Suprapubic skin (tissue), 4 donors: Measurements from ENCODE around the gene CTDSP2. TPM values are rescaled to one million over a fixed set of nuclear protein-coding genes. Genes with fewer than 3 reads are reported as not detected.

Source experiments
- DNase-seq, 2 donors: peaks; one replicate each; pipeline ENCODE4 v3.0.0-alpha.2; 2019; ENCODE audit warnings: low spot score in 2 of 2
- H3K27ac ChIP-seq: fragments of 200-600 bp; sonication (generic); one replicate; pipeline ENCODE4 v1.5.1; 2019
- H3K27me3 ChIP-seq: fragments of 200-600 bp; sonication (generic); one replicate; pipeline ENCODE4 v1.5.1; 2019
- H3K36me3 ChIP-seq: fragments of 200-600 bp; sonication (generic); one replicate; pipeline ENCODE4 v1.5.1; 2019
- H3K4me1 ChIP-seq: fragments of 200-600 bp; sonication (generic); one replicate; pipeline ENCODE4 v1.5.1; 2019
- H3K4me3 ChIP-seq: fragments of 200-600 bp; sonication (generic); one replicate; pipeline ENCODE4 v1.5.1; 2019; ENCODE audit warnings: mild to moderate bottlenecking
- H3K9me3 ChIP-seq: fragments of 200-600 bp; sonication (generic); one replicate; pipeline ENCODE4 v1.5.1; 2019
- EP300 ChIP-seq: sonication (generic); formaldehyde crosslinking; IDR thresholded peaks from one replicate; pipeline ENCODE4 v1.6.1; 2017; ENCODE audit warnings: antibody characterized with exemption
- POLR2A ChIP-seq, 2 donors: fragments of 450-650 bp; IDR thresholded peaks; one replicate each; pipeline ENCODE4 v1.6.1; 2017; ENCODE audit warnings: antibody characterized with exemption in 2 of 2, mild to moderate bottlenecking in 2 of 2, moderate library complexity in 2 of 2
- POLR2AphosphoS5 ChIP-seq, 3 donors: sonication (generic); formaldehyde crosslinking; IDR thresholded peaks; one replicate each; pipeline ENCODE4 v1.6.1; 2017; ENCODE audit warnings: antibody characterized with exemption in 3 of 3
- WGBS: methylation state at CpG from one replicate; pipeline ENCODE4 v1.1.5; 2018; 5-methylcytosine and 5-hydroxymethylcytosine counted together
- total RNA-seq, 4 donors: library from RNA; depleted of rRNA; stranded (reverse); fragments of >200 nt; gene quantifications; one replicate each; pipeline ENCODE4 v1.1.0, GENCODE V29; 2016
- TF ChIP-seq, protein P1 (sequence below), 2 donors: fragments of 200-600 bp in 1 of 2; fragments of 450-650 bp in 1 of 2; sonication (generic) in 1 of 2; IDR thresholded peaks; one replicate each; pipeline ENCODE4 v1.5.1; 2016 to 2019; ENCODE audit warnings: antibody characterized with exemption in 2 of 2, mild to moderate bottlenecking in 1 of 2, moderate library complexity in 1 of 2

The CTDSP2 gene
- total RNA-seq, 4 donors from 2014 or later: 147 to 240 (median 215) TPM

DNA sequence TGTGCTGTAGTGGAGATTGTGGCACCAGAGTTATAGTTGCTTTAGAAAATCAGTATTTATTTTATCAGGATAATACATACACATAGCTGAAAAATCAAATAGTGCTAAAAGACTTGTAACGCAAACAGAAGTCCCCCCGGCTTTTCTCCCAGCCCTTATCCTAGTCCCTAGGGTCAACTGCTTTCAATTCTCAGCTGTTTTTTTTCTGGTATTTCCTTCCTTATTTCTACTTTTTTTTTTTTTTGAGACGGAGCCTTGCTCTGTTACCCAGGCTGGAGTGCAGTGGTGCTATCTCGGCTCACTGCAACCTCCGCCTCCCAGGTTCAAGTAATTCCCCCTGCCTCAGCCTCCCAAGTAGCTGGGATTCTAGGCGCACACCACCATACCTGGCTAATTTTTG lies 8.4 kb upstream of the CTDSP2 start:
- no peak overlapping the region for H3K4me3 ChIP-seq
- H3K9me3 ChIP-seq: no peaks in the 10 kb centered on the region
- no peak for DNase-seq
- H3K27ac ChIP-seq: no peak overlapping the region
- no peak for TF ChIP-seq POLR2A (IDR thresholded peaks at IDR 0.05)
- no peak for TF ChIP-seq EP300
- TF ChIP-seq, protein P1, sequence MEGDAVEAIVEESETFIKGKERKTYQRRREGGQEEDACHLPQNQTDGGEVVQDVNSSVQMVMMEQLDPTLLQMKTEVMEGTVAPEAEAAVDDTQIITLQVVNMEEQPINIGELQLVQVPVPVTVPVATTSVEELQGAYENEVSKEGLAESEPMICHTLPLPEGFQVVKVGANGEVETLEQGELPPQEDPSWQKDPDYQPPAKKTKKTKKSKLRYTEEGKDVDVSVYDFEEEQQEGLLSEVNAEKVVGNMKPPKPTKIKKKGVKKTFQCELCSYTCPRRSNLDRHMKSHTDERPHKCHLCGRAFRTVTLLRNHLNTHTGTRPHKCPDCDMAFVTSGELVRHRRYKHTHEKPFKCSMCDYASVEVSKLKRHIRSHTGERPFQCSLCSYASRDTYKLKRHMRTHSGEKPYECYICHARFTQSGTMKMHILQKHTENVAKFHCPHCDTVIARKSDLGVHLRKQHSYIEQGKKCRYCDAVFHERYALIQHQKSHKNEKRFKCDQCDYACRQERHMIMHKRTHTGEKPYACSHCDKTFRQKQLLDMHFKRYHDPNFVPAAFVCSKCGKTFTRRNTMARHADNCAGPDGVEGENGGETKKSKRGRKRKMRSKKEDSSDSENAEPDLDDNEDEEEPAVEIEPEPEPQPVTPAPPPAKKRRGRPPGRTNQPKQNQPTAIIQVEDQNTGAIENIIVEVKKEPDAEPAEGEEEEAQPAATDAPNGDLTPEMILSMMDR (IDR thresholded peaks at IDR 0.05): no peak
- no peak for TF ChIP-seq POLR2AphosphoS5 (IDR thresholded peaks at IDR 0.05)
- WGBS: 76% methylated on average over 6 of the region's 6 CpGs
- H3K36me3 ChIP-seq: no peaks in the 10 kb centered on the region
- no peaks in the 10 kb centered on the region for H3K27me3 ChIP-seq
- H3K4me1 ChIP-seq: peaks cover 21% of the 10 kb centered on the region

DNA sequence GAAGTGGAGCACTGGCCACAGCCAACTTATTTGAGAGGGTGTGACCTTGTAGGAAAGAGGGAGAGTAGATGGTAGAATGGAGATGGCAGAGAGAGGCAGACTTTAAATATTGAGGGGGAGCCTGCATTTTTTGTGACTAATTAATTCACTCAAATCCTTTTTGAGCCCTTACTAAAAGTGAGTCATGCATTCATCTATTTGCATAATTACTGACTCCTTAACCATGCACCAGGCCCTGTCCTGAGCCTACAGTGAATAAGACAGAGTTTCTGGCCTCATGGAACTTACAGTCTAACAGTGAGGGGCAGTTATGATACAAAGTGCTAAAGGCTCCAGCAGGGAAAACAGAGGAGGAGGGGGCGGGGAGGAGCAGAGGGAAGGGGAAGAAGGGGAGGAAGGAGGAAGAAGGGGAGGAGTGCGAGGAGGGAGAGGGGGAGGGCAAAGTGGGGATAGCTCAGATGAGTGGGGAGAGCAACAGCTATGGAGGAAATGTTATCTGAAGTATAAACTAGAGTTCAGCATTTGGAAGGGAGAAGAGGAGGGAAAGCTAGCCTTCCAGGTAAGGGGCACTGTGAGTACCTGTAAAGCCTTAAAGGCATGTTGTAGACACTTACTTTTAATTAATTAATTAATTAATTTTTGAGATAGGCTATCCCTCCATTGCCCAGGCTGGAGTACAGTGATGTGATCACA lies 7.5 kb upstream of the CTDSP2 start:
- 88% methylated on average over 2 of the region's 2 CpGs for WGBS
- DNase-seq: no peak
- TF ChIP-seq POLR2A (IDR thresholded peaks at IDR 0.05) (no peak), POLR2AphosphoS5 (IDR thresholded peaks at IDR 0.05) (no peak), EP300 (no peak)
- TF ChIP-seq, protein P1 (IDR thresholded peaks at IDR 0.05): no peak
- Histone ChIP-seq H3K4me1 (peaks cover 21% of the 10 kb centered on the region), H3K36me3 (no peaks in the 10 kb centered on the region), H3K27me3 (no peaks in the 10 kb centered on the region), H3K27ac (no peak overlapping the region), H3K9me3 (no peaks in the 10 kb centered on the region), H3K4me3 (no peak overlapping the region)

DNA sequence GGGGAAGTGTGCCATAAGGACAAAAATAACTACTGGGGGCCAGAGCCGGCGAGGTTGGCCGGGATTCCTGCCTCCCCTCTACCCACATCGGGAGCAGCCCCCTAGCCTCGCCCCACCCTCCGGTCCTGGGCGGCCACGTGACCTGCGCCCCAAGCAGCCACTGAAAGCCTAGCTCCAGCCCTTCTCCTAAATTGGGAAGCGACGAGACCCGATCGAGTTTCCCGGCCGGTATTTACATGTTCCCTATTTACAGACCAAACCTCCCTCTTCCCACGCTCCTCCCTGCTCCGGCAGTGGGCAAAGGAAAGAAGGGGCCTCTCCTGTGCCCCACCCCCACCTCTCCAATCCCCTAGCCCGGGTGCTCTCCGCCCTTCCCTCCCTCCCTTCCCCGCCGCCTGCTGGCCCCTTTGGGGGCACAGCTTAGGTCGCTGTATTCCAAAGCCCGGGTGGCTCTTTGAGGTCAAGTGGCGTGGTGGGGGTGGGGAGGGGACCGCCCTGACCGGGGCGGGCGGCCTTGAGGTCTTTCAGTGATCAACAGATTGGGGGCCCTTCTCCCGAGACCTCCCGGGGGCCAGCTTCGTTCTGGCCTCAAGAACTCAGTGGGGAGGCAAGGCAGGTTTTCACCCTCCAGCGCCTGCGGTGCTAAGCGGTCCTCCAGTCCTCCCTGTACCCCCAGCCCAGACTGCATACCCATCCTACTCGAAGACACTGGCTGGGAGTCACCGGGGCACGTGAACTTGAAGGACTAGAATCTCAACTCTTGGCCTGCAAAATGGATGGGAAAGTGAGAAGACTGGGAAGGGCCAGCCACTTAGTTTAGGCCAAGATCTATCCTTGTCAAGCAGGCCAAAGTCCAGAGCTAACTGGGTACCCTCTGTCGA lies 6.3 kb upstream of the CTDSP2 start:
- TF ChIP-seq POLR2A (IDR thresholded peaks at IDR 0.05): no peak
- H3K27ac ChIP-seq: peak overlapping the region; percentile 69
- DNase-seq: peak in 1 of 2 donors; percentile 85
- H3K4me1 ChIP-seq: peaks cover 24% of the 10 kb centered on the region
- H3K4me3 ChIP-seq: peak overlapping the region; percentile 39
- no peaks in the 10 kb centered on the region for H3K9me3 ChIP-seq
- WGBS: 25% methylated on average over 21 of the region's 38 CpGs
- H3K36me3 ChIP-seq: no peaks in the 10 kb centered on the region
- H3K27me3 ChIP-seq: no peaks in the 10 kb centered on the region

DNA sequence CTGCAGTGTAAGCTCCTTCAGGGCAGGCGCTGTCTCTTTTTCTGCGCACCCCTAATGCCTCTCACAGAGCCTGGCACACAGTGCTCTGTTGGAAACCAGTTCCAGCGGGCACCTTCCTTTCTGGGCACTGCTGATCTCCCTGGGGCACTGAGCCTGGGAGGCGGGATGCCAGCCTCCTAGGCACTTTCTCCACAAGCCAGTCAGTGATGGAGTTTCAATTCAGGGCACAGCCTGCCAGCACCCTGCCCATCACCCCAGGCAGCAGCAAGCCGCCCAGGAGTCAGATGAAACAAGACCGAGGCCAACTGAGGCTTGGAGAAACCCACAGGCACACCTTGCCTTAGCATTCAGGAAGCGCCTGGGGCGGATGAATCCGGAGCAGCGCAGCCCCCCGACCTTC lies 5.7 kb upstream of the CTDSP2 start:
- H3K4me1 ChIP-seq: peaks cover 29% of the 10 kb centered on the region
- peak overlapping the region; percentile 47 for H3K27ac ChIP-seq
- no peak for DNase-seq
- H3K9me3 ChIP-seq: no peaks in the 10 kb centered on the region
- TF ChIP-seq, protein P1 (IDR thresholded peaks at IDR 0.05): no peak
- TF ChIP-seq POLR2A (IDR thresholded peaks at IDR 0.05) (no peak), POLR2AphosphoS5 (IDR thresholded peaks at IDR 0.05) (no peak), EP300 (no peak)
- no peaks in the 10 kb centered on the region for H3K36me3 ChIP-seq
- no peaks in the 10 kb centered on the region for H3K27me3 ChIP-seq
- H3K4me3 ChIP-seq: peak overlapping the region; percentile 39
- 49% methylated on average over 4 of the region's 11 CpGs for WGBS

DNA sequence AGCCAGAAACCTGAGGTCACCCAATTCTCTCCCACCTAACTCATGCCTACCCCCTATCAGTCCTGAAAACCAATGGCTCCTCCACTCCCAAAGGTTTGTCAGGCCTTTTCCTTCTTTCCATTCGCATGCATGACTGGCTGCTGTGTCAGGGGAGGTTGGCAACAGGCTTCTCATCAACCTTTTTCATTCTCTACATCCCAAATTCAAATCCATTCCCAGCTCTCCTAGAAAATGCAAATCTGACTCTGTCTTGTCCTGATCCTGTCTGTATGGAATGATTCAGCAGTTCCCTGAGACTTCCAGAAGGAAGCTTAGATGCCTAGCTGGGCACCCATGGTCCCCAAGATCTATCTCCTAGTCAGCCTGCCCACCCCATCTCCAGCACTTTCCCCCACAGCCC lies 5.0 kb upstream of the CTDSP2 start:
- H3K4me1 ChIP-seq: peaks cover 31% of the 10 kb centered on the region
- no peaks in the 10 kb centered on the region for H3K27me3 ChIP-seq
- TF ChIP-seq EP300 (no peak), POLR2A (IDR thresholded peaks at IDR 0.05) (no peak), POLR2AphosphoS5 (IDR thresholded peaks at IDR 0.05) (no peak)
- TF ChIP-seq, protein P1 (IDR thresholded peaks at IDR 0.05): no peak
- no peak overlapping the region for H3K4me3 ChIP-seq
- no peak for DNase-seq
- no peaks in the 10 kb centered on the region for H3K36me3 ChIP-seq
- H3K9me3 ChIP-seq: no peaks in the 10 kb centered on the region
- no peak overlapping the region for H3K27ac ChIP-seq
- 92% methylated on average over 1 of the region's 1 CpG for whole genome bisulfite sequencing
